DND-41 (cell line): ENCODE results near the gene SLC27A6.

Experiments used
- ATAC-seq: fragments of 200-7000 bp; cut with Tn5 transposase; 3 replicates; pipeline ENCODE4 v1.9.1; 2021; ENCODE audit warnings: low read depth; ENCODE audit not compliant: insufficient read depth
- DNase-seq: peaks from one replicate; pipeline ENCODE4 v3.0.0-alpha.2; 2020
- H2AFZ ChIP-seq: 2 replicates; pipeline ENCODE4 v1.6.0; 2012; ENCODE audit warnings: low read depth, low read length
- H3K27ac ChIP-seq: 2 replicates; pipeline ENCODE4 v1.5.1; 2012; ENCODE audit warnings: low read length, inconsistent platforms
- H3K27me3 ChIP-seq: fragments of 200-600 bp; sonication (generic); 2 replicates; pipeline ENCODE4 v1.6.0; 2012; ENCODE audit warnings: low read length, mild to moderate bottlenecking, inconsistent platforms; ENCODE audit not compliant: insufficient read depth, poor library complexity
- H3K36me3 ChIP-seq: 2 replicates; pipeline ENCODE4 v1.5.1; 2012; ENCODE audit warnings: low read length, inconsistent platforms; ENCODE audit not compliant: insufficient read depth
- H3K4me1 ChIP-seq: 2 replicates; pipeline ENCODE4 v1.5.1; 2012; ENCODE audit warnings: mild to moderate bottlenecking, low read length; ENCODE audit not compliant: insufficient read depth
- H3K4me2 ChIP-seq: 2 replicates; pipeline ENCODE4 v1.6.0; 2012; ENCODE audit warnings: mild to moderate bottlenecking, moderate library complexity, low read length, inconsistent platforms; ENCODE audit not compliant: insufficient read depth
- H3K4me3 ChIP-seq, 2 experiments: fragments of 200-600 bp in 1 of 2; shearing (Covaris generic) in 1 of 2; 2 replicates each; pipeline ENCODE4 v1.5.1; 2012 to 2016; ENCODE audit warnings: inconsistent platforms in 2 of 2, low read length in 2 of 2, mild to moderate bottlenecking in 2 of 2, low read depth in 1 of 2, moderate library complexity in 1 of 2
- H3K79me2 ChIP-seq: 2 replicates; pipeline ENCODE4 v1.6.0; 2012; ENCODE audit warnings: low read length, inconsistent platforms; ENCODE audit not compliant: insufficient read depth
- H3K9ac ChIP-seq: 2 replicates; pipeline ENCODE4 v1.6.0; 2012; ENCODE audit warnings: low read depth, mild to moderate bottlenecking, inconsistent platforms, low read length, moderate library complexity
- H3K9me3 ChIP-seq: 2 replicates; pipeline ENCODE4 v1.5.1; 2012; ENCODE audit warnings: low read length, moderate library complexity, mild to moderate bottlenecking, inconsistent platforms; ENCODE audit not compliant: insufficient read depth, severe bottlenecking
- H4K20me1 ChIP-seq: 2 replicates; pipeline ENCODE4 v1.6.0; 2012; ENCODE audit warnings: low read length; ENCODE audit not compliant: insufficient read depth
- CTCF ChIP-seq: IDR thresholded peaks from 2 replicates; pipeline ENCODE4 v1.5.1; 2012; ENCODE audit warnings: borderline replicate concordance, low read length, moderate library complexity, mild to moderate bottlenecking; ENCODE audit not compliant: poor library complexity, severe bottlenecking; ENCODE audit errors: extremely low read depth
- EZH2 ChIP-seq: IDR thresholded peaks from 3 replicates; pipeline ENCODE4 v1.6.1; 2012; ENCODE audit warnings: borderline replicate concordance, low read depth, mild to moderate bottlenecking, moderate library complexity, low read length, inconsistent platforms; ENCODE audit not compliant: severe bottlenecking

The SLC27A6 gene

GRCh38 chr5:129003232-129003631 is 37.9 kb downstream of the SLC27A6 start:
- H2AFZ ChIP-seq, result no peak overlapping the region
- H3K36me3 ChIP-seq, result no peaks in the 10 kb centered on the region
- H3K79me2 ChIP-seq, result no peaks in the 10 kb centered on the region
- no peak for ATAC-seq
- H3K9ac ChIP-seq, result no peak overlapping the region
- H3K4me1 ChIP-seq, result no peaks in the 10 kb centered on the region
- no peaks in the 10 kb centered on the region for H4K20me1 ChIP-seq
- H3K4me2 ChIP-seq, result no peak overlapping the region
- DNase-seq, result no peak
- no peak overlapping the region for H3K27ac ChIP-seq
- TF ChIP-seq EZH2, result no peak
- TF ChIP-seq CTCF, result no peak
- no peak overlapping the region for H3K4me3 ChIP-seq
- no peaks in the 10 kb centered on the region for H3K9me3 ChIP-seq
- no peaks in the 10 kb centered on the region for H3K27me3 ChIP-seq

GRCh38 chr5:129014185-129014584 is 48.9 kb downstream of the SLC27A6 start:
- Histone ChIP-seq H4K20me1 (no peaks in the 10 kb centered on the region), H3K27ac (no peak overlapping the region), H3K79me2 (no peaks in the 10 kb centered on the region), H3K36me3 (no peaks in the 10 kb centered on the region), H3K4me3 (no peak overlapping the region), H3K9me3 (no peaks in the 10 kb centered on the region), H3K4me2 (no peak overlapping the region), H2AFZ (no peak overlapping the region), H3K27me3 (no peaks in the 10 kb centered on the region), H3K4me1 (no peaks in the 10 kb centered on the region), H3K9ac (no peak overlapping the region)
- no peak for DNase-seq
- TF ChIP-seq EZH2, result no peak
- no peak for TF ChIP-seq CTCF
- no peak for ATAC-seq

GRCh38 chr5:129018837-129019236 is 53.5 kb downstream of the SLC27A6 start:
- ATAC-seq (no peak), DNase-seq (no peak)
- H3K9me3 ChIP-seq, result no peaks in the 10 kb centered on the region
- TF ChIP-seq CTCF (no peak), EZH2 (no peak)
- no peaks in the 10 kb centered on the region for H4K20me1 ChIP-seq
- H3K4me1 ChIP-seq, result no peaks in the 10 kb centered on the region
- H2AFZ ChIP-seq, result no peak overlapping the region
- H3K79me2 ChIP-seq, result no peaks in the 10 kb centered on the region
- H3K4me3 ChIP-seq, result no peak overlapping the region
- H3K27ac ChIP-seq, result no peak overlapping the region
- no peak overlapping the region for H3K9ac ChIP-seq
- H3K4me2 ChIP-seq, result no peak overlapping the region
- no peaks in the 10 kb centered on the region for H3K36me3 ChIP-seq
- H3K27me3 ChIP-seq, result no peaks in the 10 kb centered on the region

- Histone ChIP-seq H3K4me1 (no peaks in the 10 kb centered on the region), H3K4me2 (no peak overlapping the region), H3K9me3 (no peaks in the 10 kb centered on the region), H2AFZ (no peak overlapping the region), H3K79me2 (no peaks in the 10 kb centered on the region), H4K20me1 (no peaks in the 10 kb centered on the region), H3K4me3 (no peak overlapping the region), H3K27me3 (no peaks in the 10 kb centered on the region), H3K9ac (no peak overlapping the region), H3K36me3 (no peaks in the 10 kb centered on the region), H3K27ac (no peak overlapping the region)
- no peak for TF ChIP-seq EZH2
- TF ChIP-seq CTCF, result no peak
- DNase-seq, result no peak
- no peak for ATAC-seq
Measured at GRCh38 chr5:129019401-129019908, 54.2 kb downstream of the SLC27A6 start.
